Lower leg skin (tissue), 3 donors: ENCODE data around the gene CTBP1.

Experiments used
- POLR2A ChIP-seq, 2 donors: fragments of 450-650 bp; IDR thresholded peaks; one replicate each; pipeline ENCODE4 v1.6.1; 2016 to 2017; ENCODE audit warnings: antibody characterized with exemption in 2 of 2, mild to moderate bottlenecking in 1 of 2, moderate library complexity in 1 of 2
- TF ChIP-seq, protein P1 (sequence below), 3 donors: fragments of 450-650 bp; IDR thresholded peaks; one replicate each; pipeline ENCODE4 v1.5.1; 2016; ENCODE audit warnings: antibody characterized with exemption in 3 of 3, mild to moderate bottlenecking in 3 of 3, moderate library complexity in 2 of 3

DNA sequence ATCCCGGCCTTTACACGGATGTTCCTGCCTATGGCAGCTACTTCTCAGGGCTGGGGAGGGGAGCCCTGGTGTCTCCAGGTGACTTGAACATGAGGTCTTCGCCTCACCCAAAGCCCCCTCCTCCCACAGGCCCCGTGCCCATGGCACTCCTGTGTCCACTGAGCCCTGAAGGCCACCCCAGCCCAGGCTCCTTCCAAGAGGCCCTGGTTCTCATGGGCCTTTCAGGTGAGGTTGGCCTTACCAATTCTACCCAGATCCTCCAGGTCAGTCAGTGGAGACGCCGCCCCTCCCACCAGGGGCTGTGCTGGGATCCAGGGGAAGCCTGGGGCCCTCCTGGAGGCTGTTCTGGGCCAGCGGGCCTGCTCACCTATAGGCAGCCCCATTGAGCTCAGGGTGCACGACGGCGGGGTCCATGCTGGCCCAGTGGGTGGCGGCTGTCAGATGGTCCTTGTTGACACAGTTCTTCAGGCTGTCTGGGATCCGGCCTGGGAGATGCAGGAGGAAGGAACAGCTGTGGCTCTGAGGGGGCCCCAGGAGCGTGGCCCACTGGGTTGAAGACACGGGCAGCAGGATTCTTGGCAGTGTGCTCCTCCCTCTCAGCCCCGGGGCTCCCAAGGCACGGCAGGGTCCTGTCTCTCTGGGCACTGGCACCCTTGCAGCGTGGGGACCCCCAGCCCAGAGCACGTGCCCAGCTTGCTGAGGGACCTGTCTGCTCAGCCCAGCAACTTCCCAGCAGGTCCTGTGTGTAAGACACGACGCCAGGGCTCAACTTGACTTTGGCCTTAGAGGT lies 36.2 kb downstream of the CTBP1 start:
- TF ChIP-seq, protein P1, sequence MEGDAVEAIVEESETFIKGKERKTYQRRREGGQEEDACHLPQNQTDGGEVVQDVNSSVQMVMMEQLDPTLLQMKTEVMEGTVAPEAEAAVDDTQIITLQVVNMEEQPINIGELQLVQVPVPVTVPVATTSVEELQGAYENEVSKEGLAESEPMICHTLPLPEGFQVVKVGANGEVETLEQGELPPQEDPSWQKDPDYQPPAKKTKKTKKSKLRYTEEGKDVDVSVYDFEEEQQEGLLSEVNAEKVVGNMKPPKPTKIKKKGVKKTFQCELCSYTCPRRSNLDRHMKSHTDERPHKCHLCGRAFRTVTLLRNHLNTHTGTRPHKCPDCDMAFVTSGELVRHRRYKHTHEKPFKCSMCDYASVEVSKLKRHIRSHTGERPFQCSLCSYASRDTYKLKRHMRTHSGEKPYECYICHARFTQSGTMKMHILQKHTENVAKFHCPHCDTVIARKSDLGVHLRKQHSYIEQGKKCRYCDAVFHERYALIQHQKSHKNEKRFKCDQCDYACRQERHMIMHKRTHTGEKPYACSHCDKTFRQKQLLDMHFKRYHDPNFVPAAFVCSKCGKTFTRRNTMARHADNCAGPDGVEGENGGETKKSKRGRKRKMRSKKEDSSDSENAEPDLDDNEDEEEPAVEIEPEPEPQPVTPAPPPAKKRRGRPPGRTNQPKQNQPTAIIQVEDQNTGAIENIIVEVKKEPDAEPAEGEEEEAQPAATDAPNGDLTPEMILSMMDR (IDR thresholded peaks at IDR 0.05) = no peak
- TF ChIP-seq POLR2A (IDR thresholded peaks at IDR 0.05) = no peak
